Stimulated activated CD4-positive, alpha-beta T cell treated with anti-CD3 and anti-CD28 coated beads, Interleukin-1b, Interleukin-23, amount 100 ng/mL, for 1 hour (primary cell): Measurements from ENCODE around the gene TAS1R3.

Experiments used
- DNase-seq, 2 donors: peaks; one replicate each; pipeline ENCODE4 v3.0.0-alpha.2; 2020; ENCODE audit warnings: low read depth in 2 of 2

Gene TAS1R3

DNA sequence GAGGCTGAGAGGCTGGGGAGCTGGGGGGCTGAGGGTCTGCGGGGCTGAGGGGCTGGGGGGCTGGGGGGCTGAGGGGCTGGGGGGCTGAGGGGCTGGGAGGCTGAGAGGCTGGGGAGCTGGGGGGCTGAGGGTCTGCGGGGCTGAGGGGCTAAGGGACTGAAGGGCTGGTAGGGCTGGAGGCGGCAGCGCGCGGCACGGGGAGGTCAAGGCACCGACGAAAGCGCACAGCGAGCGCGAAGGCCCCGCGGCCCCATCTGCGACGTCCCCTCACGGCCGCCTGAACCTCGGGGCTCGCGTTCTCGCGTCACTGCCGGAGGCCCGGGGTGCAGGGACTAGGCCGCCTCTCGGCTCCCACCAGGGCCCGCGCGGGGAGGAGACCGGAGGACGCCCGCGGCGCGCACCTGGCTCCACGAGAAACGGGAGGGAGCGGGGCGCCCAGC, 7.0 kb upstream of the TAS1R3 start:
- no peak for DNase-seq

DNA sequence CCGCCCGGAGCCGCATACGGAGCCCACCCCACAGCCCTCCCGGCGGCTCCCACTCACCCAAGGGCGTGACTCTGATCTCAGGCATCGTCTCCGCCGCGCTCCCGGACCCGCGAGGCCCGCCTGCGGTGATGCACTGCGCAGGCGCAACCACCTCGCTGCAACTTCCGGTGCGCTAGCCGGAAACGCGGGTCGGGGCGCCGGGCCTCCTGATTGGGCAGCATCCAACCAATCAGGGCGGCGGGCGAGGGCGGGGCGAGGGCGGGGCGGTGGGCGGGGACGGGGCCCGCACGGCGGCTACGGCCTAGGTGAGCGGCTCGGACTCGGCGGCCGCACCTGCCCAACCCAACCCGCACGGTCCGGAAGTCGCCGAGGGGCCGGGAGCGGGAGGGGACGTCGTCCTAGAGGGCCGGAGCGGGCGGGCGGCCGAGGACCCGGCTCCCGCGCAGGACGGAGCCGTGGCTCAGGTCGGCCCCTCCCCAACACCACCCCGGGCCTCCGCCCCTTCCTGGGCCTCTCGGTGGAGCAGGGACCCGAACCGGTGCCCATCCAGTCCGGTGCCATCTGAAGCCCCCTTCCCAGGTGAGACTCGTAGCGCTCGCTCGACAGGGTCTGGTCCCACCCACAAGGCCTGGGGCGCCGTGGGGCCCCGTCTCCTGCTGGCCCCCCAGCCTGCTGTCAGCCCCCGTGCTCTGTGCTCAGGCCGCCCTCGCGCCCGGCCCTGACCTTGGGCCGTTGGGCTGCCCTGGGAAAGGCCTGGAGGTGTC, 6.4 kb upstream of the TAS1R3 start, which contains the start of the genes CPTP and INTS11:
CPTP (plus strand) TSS at position 279 of the 764 bp plus-strand sequence. CDS start 2,109 bp downstream, outside the sequence.
INTS11 (minus strand) TSS at position 137 of the 764 bp plus-strand sequence; CDS start at position 85, 52 bp downstream.
- peak; percentile 88 to 96 for DNase-seq

DNA sequence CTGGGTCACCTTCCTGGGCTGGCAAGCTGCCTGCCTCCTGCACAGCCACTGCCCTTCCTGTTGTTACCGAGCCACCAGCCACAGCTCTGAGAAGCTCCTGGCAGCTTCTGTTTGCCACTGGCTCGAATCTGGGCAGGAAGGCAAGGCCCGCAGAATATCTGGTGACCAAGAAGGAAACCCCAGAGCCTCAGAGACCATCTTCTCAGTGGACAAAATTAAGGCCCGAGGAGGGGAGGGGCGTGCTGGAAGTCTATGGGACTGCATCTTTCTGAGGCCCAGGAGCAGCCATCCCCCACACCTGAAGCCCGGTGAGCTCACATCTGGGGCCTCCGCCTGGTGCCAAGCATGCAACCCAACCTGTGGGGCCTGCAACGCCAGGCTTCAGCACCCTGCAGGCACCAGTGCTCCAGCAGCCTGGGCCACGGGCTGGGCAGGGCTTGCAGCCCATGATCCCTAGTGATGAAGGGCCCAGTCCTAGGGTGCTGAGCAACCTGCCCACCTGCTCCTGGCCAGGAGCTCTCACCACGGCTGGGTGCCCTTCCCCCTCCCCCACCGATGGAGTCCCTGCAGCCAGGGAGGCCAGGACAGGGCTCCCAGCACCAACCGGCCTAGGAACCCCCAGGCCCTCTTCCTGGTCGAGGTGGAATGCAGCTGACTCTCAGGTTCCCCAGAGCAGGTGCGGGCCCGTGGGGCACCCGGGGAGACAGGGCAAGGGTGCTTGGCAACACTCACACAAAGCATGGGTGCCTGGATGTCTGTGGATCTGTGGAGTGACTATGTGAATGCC, 5.6 kb upstream of the TAS1R3 start:
- DNase-seq = no peak

DNA sequence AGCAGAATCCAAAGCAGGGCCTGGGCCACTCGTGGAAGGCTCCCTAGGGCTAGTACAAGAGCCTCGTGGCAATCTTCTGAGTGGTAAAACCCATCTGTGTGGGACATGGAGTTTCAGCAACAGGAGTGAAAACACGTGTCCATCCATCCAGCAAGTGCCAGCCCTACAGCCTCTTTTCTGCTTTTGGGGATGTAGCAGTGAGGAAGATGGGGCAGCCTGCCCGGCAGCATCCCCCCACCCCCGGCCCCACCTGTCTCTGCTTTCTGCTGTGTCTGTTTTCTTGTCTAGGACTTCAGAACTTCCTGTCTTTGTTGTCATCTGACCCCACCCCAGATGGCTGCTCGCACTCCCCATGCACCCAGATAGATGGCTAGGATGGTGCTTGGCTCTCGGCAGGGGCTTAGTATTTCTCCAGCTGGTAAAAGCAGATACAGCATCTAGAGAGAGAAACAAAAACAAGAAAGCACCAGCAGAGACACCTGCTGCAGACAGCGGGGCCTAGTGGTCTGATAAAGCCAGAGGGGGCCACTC, 4.9 kb upstream of the TAS1R3 start:
- DNase-seq = no peak

DNA sequence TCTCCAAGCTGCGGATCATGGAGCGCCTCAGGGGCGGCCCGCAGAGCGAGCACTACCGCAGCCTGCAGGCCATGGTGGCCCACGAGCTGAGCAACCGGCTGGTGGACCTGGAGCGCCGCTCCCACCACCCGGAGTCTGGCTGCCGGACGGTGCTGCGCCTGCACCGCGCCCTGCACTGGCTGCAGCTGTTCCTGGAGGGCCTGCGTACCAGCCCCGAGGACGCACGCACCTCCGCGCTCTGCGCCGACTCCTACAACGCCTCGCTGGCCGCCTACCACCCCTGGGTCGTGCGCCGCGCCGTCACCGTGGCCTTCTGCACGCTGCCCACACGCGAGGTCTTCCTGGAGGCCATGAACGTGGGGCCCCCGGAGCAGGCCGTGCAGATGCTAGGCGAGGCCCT, 3.8 kb upstream of the TAS1R3 start:
- DNase-seq = no peak

DNA sequence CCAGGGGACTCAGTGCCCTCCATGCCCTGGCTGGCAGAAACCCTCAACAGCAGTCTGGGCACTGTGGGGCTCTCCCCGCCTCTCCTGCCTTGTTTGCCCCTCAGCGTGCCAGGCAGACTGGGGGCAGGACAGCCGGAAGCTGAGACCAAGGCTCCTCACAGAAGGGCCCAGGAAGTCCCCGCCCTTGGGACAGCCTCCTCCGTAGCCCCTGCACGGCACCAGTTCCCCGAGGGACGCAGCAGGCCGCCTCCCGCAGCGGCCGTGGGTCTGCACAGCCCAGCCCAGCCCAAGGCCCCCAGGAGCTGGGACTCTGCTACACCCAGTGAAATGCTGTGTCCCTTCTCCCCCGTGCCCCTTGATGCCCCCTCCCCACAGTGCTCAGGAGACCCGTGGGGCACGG, 2.8 kb upstream of the TAS1R3 start:
- no peak for DNase-seq

DNA sequence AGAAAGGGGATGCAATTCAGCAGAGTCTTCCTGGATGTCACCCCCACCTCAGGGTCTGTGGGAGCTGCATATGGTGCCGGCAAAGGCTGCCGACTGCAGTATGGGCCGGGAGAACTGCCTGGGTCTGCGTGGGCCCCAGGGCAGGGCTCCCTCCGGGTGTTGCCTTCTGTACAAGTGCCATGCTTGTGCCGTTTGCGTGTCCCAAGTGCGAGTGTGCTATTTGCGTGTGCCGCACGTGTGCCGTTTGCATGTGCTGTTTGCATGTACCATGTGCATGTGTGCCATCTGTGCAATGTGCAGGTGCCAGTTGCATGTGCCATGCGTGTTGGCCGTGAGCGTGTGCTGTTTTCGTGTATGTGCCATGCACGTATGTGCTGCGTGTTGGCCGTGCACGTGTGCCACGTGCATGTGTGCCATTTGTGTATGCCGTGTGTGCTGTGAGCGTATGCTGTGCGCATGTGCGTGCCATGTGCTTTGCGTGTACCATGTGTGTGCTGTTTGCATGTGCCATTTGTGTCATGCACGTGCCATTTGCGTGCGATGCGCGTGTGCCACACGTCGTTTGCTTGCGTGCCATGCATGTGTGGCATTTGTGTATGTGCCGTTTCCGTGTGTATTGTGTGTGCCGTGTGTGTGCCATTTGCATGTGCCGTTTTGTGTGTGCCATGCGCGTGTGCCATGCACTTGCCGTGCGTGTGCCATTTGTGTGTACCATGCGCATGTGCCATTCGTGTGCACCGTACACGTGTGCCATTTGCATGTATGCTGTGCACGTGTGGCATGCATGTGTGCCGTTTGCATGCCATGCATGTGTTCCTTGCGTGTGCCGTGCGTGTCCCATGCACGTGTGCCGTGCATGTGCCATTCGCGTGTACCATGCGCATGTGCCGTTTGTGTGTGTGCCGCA, 1.5 kb upstream of the TAS1R3 start:
- no peak for DNase-seq

DNA sequence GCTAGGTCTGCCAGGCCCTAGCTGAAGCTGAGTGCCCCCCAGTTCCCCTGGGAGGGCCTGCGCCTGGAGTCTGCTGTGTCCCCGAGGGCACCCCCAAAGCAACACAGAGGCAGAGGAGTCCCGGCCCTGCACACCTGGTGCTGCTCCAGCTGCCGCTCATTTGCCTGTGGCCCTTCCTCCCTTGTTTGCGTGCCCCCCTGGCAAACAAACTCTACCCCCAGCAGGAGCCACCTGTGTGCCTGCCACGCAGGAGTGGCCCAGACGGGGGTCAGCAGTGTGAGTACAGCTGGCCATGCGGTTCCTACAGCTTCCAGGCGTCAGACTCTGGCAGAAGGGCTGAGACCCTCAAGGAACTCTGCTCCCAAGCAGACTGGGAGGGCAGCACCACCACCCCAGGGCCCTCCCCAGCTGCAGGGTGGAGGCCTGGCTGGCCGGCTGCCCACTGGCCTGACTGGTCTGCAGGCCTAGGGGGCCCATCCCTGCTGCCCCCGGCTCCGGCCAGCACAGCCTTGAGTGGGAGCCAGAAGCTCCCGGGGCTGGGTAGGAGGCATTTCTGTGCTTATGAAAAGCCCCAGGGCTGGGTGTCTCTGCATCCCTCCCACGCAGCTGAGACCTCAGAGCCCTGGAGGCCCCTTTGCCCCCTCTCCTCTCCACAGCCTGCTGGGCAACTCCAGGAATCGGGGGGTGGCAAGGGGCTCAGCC, 563 bp upstream of the TAS1R3 start:
- no peak for DNase-seq

DNA sequence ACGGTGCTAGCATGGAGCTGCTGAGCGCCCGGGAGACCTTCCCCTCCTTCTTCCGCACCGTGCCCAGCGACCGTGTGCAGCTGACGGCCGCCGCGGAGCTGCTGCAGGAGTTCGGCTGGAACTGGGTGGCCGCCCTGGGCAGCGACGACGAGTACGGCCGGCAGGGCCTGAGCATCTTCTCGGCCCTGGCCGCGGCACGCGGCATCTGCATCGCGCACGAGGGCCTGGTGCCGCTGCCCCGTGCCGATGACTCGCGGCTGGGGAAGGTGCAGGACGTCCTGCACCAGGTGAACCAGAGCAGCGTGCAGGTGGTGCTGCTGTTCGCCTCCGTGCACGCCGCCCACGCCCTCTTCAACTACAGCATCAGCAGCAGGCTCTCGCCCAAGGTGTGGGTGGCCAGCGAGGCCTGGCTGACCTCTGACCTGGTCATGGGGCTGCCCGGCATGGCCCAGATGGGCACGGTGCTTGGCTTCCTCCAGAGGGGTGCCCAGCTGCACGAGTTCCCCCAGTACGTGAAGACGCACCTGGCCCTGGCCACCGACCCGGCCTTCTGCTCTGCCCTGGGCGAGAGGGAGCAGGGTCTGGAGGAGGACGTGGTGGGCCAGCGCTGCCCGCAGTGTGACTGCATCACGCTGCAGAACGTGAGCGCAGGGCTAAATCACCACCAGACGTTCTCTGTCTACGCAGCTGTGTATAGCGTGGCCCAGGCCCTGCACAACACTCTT, 1.1 kb downstream of the TAS1R3 start:
- no peak for DNase-seq

DNA sequence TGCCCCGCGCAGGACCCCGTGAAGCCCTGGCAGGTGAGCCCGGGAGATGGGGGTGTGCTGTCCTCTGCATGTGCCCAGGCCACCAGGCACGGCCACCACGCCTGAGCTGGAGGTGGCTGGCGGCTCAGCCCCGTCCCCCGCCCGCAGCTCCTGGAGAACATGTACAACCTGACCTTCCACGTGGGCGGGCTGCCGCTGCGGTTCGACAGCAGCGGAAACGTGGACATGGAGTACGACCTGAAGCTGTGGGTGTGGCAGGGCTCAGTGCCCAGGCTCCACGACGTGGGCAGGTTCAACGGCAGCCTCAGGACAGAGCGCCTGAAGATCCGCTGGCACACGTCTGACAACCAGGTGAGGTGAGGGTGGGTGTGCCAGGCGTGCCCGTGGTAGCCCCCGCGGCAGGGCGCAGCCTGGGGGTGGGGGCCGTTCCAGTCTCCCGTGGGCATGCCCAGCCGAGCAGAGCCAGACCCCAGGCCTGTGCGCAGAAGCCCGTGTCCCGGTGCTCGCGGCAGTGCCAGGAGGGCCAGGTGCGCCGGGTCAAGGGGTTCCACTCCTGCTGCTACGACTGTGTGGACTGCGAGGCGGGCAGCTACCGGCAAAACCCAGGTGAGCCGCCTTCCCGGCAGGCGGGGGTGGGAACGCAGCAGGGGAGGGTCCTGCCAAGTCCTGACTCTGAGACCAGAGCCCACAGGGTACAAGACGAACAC, 1.8 kb downstream of the TAS1R3 start:
- DNase-seq = no peak

DNA sequence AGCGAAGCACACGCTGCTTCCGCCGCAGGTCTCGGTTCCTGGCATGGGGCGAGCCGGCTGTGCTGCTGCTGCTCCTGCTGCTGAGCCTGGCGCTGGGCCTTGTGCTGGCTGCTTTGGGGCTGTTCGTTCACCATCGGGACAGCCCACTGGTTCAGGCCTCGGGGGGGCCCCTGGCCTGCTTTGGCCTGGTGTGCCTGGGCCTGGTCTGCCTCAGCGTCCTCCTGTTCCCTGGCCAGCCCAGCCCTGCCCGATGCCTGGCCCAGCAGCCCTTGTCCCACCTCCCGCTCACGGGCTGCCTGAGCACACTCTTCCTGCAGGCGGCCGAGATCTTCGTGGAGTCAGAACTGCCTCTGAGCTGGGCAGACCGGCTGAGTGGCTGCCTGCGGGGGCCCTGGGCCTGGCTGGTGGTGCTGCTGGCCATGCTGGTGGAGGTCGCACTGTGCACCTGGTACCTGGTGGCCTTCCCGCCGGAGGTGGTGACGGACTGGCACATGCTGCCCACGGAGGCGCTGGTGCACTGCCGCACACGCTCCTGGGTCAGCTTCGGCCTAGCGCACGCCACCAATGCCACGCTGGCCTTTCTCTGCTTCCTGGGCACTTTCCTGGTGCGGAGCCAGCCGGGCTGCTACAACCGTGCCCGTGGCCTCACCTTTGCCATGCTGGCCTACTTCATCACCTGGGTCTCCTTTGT, 2.6 kb downstream of the TAS1R3 start:
- DNase-seq = no peak

DNA sequence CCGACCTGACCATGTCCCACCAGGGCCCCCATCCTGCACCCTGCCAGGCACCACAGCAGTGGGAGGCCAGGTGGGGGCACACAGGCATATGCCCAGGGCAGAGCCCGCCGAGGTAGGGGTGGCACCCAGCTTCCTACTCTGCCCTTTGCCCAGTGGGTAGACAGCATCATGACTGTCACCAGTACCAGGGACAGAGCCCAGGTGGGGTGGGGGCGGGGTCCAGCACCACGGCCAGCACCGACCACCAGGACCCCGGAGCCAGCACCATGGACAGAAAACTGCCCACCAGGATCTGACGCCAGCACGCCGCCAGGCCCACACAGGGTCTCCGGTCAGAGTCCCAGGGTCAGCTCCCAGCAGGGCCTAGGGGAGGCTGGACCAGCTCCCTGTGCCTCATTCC, 3.8 kb downstream of the TAS1R3 start:
- no peak for DNase-seq

DNA sequence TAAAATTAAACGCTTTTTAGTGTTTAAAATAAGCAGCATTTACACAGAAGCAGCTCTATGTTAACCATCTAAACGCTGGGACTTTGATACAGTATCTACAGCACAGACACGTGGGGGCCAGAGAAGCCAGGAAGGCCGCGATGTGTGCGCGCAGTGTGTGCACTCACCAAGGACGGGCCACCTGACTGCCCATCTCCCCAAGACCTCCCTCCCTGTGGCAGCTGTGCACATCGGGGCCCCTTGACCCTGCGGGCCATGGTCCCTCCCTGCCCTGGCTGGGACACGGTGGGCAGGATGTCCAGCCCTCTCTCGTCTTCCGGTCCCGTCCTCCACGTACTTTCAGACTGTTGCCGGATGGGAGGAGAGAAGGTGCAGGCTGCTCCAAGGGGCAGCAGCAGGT, 4.2 kb downstream of the TAS1R3 start:
- no peak for DNase-seq

DNA sequence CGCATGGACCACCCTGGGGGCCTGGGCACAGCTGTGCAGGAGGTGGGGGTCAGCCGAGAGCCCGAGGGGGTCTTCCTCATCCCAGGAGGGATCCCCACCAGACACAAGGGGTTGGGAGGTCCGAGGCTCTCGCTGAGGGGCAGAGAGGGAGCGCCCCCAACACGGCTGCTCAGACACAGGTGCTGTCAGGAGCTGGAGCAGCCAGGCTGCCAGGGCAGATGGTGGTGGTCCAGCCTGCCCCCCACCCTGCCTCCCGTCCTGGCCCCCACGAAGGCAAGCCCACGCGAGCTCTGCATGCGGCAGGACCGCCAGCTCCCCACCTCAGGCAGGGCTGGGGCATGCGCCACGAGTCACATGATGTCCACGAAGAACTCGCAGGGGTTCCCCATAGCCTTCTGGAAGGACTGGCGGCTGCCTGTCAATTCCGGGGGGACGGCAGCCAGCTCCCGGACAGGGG, 4.7 kb downstream of the TAS1R3 start:
- no peak for DNase-seq

DNA sequence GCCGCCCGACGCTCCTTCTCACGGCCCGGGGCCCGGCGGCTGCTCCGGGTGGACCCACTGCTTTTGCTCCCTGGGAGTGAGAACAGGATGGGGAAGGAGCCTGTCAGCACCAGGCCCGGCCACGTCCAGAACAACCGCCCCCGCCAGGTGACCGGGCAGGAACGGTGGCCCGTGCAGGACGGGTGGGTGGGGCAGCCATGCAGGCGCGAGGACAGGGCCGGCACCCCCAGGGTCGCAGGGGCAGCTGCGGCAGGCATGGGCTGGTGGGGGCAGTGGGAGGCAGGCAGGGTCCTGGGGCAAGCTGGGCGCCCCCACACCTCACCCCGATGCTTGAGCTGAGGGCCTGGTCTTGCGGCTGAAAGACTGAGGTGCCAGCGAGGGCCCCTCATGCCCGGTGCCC, 5.4 kb downstream of the TAS1R3 start:
- no peak for DNase-seq

DNA sequence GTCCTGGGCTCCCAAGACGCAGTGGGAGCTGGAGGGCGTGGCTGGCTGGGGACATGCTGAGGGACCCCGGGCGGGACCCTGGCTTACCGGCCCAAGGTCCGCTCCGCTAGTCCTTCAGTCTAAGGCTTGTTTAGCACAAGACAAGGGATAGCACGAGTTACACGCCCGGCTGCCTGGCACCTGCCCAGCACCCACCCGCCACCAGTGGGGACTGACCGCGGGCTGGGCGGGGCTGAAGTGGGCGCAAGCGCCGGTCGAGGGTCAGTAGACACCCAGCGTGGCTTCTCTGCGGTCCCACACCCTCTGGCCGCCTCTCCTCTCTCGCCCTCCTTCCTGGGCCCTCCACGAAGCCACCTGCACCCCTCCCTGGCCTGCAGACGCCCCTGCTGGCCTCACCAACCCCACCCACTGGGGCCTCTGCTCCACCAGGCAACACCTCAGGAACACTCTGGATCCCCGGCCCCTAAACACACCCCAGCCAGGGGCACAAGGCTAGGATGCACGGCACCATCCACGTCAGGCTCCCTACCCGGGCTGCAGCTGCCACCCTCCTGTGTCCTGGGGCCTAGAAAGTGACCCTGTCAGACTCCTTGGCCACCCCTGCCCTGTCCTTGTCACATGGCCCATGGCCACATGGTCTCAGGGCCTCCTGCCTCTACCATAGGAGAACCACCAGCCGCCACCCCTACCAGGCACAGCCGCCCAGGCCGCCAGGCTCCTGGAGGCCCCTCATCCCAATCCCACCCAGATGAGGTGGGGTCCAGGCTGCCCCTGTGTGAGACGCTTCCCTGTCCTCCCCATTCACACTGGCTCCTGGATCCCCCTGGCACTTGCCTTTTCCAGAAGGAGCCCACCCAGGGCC, 6.1 kb downstream of the TAS1R3 start:
- DNase-seq = no peak

DNA sequence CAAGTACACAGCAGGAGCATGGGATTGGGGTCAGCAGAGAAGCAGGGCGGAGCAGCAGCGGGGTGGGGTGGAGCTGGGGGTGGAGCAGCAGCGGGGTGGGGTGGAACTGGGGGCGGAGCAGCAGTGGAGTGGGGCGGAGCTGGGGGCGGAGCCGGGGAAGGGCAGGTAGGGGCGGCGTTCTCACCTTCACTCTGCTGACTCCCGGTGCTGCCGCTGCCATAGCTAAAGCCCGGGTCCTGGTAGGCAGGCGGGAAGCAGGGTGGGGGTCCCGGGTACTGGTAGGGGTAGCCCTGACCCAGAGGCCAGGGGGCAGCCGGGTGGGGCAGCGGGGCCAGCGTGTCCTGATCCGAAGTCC, 6.7 kb downstream of the TAS1R3 start:
- DNase-seq = peak in 1 of 2 donors; percentile 28

DNA sequence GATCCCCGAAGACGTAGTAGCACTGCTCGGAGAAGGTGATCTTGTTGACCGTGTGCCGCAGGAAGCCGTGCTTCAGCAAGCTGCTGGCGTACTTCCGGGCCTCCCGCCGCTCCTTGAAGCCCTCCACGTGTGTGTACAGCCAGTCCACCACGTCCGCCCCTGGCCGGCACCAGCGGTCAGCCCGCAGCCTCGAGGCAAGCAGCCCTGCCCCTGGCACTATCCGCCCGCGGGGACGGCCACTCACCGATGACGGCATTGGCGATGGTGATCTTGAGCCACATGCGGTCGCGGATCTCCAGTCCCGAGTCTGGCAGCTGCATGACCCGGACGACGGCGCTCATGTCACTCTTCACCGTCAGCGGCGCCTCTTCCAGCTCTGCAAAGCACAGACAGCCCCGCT, 7.2 kb downstream of the TAS1R3 start:
- no peak for DNase-seq
